ENCODE data around the gene FER.

DNA sequence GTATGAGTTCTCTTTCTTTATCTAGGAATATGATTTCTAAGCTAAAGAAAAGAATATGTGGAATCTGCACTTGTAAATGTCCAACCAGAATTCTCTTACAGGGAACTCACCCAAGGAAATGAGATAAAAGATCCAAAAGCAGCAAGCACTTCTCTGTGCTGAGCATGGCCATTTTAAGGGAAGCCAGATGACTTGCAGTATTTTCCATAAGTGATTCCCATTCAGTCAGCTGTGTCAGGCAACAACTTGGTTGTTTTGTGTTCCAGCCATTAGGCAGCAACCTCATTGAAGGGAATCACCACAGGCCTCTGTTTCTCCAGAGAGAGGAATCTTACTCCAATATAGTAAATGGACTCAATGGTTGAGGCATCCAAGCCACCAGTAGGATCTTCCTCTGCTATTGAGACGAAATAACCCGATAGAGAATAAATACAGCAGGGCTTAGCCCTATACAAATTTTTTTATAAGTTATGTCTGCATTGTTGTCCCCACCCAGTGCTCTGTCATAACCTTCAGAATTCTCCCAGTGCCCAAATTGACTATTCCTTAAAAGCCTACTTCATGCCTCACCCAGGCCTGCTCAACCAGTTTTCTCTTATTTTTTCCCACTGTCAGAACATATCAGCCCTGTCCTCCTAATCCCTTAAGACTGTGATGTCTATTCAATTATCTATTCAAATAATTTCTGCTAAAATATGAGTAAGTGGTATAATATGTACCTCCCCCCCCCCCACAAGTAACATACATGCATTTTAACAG, 425.5 kb downstream of the FER start:
- TF ChIP-seq, protein P1, sequence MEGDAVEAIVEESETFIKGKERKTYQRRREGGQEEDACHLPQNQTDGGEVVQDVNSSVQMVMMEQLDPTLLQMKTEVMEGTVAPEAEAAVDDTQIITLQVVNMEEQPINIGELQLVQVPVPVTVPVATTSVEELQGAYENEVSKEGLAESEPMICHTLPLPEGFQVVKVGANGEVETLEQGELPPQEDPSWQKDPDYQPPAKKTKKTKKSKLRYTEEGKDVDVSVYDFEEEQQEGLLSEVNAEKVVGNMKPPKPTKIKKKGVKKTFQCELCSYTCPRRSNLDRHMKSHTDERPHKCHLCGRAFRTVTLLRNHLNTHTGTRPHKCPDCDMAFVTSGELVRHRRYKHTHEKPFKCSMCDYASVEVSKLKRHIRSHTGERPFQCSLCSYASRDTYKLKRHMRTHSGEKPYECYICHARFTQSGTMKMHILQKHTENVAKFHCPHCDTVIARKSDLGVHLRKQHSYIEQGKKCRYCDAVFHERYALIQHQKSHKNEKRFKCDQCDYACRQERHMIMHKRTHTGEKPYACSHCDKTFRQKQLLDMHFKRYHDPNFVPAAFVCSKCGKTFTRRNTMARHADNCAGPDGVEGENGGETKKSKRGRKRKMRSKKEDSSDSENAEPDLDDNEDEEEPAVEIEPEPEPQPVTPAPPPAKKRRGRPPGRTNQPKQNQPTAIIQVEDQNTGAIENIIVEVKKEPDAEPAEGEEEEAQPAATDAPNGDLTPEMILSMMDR (conservative IDR thresholded peaks at IDR 0.05; ENCODE audit: low read length) = no peak
- no peak for TF ChIP-seq EZH2phosphoT487 (IDR thresholded peaks at IDR 0.05; ENCODE audit: borderline replicate concordance, low read depth, low read length)

Measured in OCI-LY7 (cell line).